Fibroblast of skin of right biceps (primary cell): ENCODE data around the gene ITGAD.
A peak's percentile ranks its signal among the peaks of the same experiment; 100 is the strongest.

ENCODE experiments used
- DNase-seq: peaks from one replicate; pipeline ENCODE4 v3.0.0-alpha.2; 2013

The ITGAD gene

DNA sequence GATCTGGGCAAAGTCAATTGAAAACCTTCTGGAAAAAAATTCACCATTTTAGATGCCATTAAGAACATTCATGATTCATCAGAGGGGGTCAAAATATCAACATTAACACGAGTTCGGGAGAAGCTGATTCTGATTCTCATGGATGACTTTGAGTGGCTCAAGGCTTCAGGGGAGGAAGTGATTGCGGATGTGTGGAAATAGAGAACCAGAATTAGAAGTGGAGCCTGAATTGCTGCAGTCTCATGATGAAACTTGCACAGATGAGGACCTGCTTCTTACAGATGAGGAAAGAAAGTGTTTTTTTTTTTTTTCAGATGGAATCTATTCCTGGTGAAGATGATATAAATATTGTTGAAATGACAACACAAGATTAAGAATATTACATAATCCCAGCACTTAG is 25.3 kb upstream of the ITGAD start:
- DNase-seq = no peak

DNA sequence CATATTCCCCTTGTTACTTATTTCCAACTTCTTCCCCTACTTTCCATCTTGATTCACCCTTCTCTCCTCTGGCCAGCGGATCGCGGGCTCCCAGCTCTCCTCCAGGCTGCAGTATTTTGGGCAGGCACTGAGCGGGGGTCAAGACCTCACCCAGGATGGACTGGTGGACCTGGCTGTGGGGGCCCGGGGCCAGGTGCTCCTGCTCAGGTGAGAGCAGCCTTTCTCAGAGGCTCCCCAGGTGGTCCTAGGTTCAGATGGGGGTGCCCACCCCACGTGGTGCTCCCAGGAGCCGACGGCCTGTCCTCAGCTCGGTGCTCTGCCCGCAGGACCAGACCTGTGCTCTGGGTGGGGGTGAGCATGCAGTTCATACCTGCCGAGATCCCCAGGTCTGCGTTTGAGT is 22.1 kb upstream of the ITGAD start:
- no peak for DNase-seq

DNA sequence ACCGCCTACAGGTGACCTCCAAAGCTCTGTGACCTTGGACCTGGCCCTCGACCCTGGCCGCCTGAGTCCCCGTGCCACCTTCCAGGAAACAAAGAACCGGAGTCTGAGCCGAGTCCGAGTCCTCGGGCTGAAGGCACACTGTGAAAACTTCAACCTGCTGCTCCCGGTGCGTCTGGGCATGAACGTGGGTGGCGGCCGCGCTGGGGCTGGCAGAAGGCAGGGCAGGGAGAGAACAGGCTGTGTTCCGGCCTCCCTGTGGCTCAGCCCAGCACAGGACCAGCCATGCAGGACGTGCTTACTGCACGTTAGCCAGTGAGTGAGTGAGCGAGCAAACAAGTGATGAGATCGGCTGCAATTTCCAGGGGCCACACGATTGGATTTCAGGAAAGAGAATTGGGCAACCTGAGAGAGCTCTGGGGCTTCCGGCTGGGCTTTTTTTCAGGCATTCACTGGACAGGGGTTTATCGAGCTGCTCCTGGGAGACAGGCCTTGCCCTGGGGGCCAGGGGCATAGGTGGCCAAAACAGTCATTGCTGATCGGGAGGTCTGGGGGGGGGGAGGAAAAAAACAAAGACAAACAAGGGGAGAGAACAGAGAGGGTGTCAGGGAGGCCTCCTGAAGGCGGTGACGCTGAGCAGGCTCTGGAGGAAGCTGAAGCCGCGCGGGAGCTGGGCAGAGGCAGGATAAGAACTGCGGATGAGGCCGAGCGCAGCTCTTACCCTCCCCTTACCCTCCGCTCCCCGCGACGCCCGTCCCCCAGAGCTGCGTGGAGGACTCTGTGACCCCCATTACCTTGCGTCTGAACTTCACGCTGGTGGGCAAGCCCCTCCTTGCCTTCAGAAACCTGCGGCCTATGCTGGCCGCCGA is 21.3 kb upstream of the ITGAD start:
- DNase-seq = no peak

DNA sequence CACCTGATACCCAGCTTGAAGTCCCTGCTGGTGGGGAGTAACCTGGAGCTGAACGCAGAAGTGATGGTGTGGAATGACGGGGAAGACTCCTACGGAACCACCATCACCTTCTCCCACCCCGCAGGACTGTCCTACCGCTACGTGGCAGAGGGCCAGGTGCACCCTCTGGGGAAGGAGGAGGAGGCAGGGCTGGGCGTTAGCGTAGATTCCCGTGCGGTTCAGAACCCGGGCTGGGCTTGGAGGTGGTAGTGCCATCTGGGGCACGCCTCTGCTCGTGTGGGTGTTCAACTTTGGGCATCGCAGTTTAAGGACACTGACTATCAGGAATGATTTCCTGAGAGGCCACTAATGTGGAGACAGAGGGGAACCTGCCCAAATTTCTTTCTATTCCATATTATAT is 19.9 kb upstream of the ITGAD start:
- no peak for DNase-seq

DNA sequence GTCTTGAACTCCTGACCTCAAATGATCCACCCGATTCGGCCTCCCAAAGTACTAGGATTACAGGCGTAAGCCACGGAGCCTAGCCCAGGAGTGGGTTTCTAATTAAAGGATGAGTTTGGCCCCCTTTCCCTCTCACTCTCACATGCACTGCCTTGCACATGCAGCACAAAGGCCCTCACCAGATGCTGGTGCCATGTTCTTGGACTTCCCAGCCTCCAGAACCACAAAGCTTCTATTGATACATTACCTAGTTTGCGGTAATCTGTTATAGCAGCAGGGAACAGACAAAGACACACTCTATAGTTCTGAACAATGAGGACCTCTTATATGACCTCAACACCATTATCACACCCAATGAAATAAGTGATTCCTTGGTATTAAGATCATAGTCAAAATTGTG is 17.9 kb upstream of the ITGAD start:
- DNase-seq = no peak

DNA sequence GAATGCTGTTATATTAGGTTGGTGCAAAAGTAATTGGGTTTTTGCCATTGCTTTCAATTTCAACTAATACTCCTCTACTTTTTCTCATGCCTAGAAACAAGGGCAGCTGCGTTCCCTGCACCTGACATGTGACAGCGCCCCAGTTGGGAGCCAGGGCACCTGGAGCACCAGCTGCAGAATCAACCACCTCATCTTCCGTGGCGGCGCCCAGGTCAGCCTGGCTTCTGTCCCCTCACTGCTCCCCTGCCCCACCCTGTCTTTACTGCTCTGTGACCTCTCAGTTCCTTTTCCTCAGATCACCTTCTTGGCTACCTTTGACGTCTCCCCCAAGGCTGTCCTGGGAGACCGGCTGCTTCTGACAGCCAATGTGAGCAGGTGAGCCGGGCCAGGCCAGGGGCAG is 16.4 kb upstream of the ITGAD start:
- DNase-seq = no peak

DNA sequence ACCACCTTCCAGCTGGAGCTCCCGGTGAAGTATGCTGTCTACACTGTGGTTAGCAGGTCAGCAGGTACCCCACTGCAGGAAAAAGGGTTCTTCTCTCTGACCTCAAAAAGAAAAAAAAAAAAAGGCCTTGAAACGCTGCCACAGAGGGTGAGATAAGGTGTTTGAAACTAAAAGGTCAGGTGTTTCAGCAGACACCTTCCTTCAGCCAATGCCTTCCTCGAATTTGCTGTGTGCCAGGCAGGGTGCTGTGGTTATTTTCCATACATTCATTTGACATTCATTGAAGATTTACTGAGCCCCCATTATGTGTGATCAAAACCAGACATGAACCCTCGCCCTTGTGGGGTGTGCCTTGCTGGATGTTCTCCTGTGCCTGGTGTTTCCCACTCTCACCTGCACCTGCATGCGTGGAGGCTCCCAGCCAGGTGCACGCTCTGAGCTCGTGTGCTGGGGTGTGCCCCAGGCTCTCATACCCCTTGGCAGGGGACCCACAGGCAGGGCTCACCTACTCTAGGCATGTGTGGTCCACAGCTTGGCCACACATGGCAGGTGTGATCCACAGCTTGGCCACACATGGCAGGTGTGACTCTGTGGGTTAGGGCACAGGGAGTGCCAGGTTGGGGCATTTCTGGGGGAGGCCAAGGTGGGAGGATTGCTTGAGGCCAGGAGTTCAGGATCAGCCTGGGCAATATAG is 15.8 kb upstream of the ITGAD start:
- no peak for DNase-seq

DNA sequence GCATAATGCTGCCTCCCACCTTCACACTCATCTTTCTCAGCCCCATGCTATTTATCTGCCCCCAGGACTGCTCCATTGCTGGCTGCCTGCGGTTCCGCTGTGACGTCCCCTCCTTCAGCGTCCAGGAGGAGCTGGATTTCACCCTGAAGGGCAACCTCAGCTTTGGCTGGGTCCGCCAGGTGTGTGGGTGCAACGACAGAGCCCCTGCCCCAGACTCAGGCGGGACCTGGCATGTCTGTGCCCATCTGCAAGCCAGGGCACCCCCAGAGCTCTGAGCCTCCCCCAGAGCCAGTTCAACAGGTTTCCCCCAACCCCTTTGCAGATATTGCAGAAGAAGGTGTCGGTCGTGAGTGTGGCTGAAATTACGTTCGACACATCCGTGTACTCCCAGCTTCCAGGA is 12.9 kb upstream of the ITGAD start:
- no peak for DNase-seq

DNA sequence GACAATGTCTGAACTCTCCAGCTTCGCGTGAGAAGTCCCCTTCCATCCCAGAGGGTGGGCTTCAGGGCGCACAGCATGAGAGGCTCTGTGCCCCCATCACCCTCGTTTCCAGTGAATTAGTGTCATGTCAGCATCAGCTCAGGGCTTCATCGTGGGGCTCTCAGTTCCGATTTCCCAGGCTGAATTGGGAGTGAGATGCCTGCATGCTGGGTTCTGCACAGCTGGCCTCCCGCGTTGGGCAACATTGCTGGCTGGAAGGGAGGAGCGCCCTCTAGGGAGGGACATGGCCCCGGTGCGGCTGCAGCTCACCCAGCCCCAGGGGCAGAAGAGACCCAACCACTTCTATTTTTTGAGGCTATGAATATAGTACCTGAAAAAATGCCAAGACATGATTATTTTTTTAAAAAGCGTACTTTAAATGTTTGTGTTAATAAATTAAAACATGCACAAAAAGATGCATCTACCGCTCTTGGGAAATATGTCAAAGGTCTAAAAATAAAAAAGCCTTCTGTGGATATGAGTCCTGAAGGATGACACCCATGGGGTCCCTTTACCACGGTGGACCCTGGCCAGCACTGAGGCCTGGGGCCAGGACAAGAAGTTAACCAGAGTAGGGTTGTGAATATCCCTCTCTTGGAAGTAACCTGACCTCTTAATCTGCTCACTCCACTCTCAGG is 10.5 kb upstream of the ITGAD start:
- peak; percentile 6 for DNase-seq

DNA sequence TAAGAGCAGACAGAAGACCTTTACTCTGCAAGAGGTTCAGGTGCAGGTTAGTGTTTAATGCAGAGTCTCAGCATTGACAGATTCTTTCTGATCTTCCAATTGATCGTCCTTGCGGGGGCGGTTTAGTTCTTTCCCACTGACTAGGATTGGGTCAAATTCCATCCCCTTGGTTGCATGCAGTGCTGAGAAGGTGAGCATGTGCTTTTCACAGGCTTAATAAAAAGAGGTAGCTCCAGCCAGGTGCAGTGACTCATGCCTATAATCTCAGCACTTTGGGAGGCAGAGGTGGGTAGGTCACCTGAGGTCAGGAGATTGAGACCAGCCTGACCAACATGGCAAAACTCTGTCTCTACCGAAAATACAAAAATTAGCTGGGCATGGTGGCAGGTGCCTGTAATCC is 7.5 kb upstream of the ITGAD start:
- DNase-seq = no peak

DNA sequence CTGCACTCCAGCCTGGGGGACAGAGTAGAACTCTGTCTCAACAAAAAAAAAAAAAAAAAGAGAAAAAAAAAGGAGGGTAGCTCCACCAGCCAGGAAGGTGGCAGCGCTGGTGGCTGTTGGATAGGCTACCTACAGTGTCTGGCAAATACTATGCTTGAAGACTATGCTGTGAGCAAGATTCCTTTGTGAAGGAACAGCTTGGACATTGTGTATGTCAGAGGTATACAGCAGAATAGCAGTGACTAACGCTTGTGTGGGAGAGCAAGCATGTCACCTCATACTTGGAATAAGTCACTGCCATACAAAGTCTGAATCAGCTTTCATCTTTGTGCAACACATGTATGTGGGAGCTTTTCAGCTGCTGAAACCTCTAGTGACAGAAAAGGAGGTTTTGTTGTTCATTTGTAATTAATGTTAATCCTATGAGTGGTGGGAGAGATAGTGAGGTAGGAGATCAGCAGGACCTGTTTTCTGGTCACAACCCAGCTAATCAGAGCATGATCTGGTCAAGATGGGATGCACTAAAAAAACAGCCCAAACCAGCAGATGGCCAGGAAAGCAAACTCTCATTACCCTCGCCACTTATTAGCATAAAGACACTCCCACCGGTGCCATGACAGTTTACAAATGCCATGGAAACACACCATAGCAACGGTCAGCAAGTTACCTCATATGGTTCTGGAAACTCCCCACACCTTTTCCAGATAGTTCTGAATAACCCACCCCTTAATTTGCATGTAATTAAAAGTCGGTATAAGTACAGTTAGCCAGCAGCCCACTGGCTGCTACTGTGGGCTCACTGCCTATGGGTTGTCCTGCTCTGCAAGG is 6.8 kb upstream of the ITGAD start:
- DNase-seq = peak; percentile 6

DNA sequence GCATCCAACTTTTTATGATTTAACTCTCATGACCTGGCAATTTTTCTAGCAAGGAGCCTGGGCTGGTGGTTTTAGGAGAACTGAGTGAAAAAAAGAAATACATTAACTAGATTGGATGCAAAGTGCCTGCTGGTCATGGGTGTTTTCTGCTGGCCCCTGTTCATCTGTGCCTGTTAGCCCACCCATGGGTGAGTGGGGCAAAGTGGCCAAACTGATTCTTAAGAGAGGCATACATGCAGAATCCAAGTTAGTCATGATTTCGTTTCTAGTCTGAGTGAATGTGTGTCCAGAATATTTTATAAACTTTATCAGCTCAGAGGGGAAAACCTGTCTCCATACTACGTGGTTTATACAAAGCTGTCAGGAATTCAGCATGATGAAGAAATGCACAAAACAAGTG is 4.6 kb upstream of the ITGAD start:
- no peak for DNase-seq

DNA sequence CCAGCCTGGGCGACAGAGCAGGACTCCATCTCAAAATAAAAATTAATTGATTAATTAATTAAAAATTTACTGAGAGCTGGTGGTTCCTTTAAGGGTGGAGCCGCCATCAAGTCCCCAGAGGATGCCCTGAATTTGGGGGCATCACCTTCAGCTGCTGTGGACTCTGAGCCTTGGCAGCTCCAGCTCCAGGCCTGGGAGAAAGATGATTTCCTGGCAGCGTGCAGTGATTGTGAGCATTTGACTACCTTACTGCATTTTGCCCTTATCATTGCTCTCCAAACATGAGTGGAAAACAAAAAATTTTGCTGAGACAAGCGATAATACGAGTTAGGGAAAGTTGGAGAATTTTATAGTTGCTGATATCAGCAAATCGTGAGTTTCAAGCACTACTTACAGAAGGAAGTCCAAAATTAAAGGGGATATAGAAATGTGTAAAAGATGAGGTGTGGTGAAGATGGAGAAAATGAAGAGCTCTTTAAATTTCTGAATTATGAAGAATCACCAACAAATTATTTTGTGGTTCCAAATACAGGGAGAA is 2.6 kb upstream of the ITGAD start:
- DNase-seq = no peak

DNA sequence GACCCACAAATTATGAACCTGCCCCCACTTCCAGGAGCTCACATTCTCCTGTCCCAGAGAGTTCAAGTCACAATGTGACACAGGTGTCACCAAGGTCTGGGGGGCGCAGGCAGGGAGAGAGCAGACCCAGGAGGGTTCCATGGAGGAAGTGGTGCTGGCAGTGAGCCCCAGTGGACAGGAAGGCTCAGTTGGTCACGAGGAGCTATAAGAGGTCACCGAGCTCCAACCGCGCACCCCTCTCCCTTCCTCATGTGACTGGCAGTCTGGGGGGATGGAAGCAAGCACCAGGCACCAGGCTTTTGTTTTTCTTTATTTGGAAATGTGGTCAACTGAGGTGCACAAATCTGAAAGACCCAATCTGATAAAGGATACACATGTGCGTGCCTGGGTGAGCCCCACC is 2.5 kb downstream of the ITGAD start:
- DNase-seq = no peak

DNA sequence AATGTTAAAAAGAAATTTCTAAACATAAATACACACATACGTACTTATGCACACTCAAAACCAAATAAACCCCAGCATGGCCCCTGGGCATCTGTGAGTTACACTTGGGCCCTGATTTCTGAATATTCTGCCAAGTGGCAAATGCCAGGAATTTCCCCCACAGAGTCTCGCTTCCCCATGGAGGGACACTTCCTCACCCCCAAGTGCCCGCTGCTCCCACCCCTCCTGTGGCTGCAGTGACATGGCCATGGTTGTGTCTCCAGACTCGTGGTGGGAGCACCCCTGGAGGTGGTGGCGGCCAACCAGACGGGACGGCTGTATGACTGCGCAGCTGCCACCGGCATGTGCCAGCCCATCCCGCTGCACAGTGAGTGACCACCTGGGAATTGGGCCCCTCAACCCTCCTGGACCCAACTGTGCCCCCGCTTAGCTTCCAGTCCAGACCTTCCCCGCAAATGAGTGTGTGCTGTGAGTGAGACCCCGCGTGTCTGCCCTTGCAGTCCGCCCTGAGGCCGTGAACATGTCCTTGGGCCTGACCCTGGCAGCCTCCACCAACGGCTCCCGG is 4.0 kb downstream of the ITGAD start:
- no peak for DNase-seq

DNA sequence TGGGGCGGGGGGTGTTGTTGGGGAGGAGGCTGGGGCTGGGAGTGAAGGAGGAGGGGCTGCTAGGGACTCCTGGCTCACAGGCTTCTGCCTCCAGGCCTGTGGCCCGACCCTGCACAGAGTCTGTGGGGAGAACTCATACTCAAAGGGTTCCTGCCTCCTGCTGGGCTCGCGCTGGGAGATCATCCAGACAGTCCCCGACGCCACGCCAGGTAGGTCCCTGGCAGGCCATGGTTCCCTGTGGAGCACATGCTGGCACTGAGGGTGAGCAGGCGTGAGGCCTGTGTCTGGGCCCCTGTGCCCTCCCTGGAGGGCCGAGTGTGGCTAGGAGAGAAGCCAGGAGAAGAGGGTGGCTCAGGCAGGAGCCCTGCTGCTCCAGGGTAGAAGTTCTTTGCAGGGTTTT is 4.6 kb downstream of the ITGAD start:
- DNase-seq = no peak

DNA sequence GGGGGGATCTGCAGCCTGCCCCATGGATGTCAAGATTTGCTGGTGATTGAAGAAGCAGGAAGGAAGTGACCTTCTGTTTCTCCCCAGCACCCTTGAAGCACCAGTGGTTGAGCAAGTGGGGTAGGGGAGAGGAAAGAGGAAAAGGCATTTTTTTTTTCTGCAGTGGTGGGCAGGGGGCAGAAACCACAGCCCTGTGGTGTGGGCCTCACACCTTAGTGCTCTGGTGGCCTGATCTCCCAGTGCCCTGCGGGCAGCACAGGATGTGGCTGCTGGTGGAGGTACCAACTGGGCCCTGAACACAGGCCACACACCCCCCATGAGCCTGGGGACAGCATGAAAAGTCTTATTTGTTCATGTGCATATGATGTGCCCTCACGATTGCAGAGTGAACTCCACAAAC is 7.1 kb downstream of the ITGAD start:
- DNase-seq = no peak

DNA sequence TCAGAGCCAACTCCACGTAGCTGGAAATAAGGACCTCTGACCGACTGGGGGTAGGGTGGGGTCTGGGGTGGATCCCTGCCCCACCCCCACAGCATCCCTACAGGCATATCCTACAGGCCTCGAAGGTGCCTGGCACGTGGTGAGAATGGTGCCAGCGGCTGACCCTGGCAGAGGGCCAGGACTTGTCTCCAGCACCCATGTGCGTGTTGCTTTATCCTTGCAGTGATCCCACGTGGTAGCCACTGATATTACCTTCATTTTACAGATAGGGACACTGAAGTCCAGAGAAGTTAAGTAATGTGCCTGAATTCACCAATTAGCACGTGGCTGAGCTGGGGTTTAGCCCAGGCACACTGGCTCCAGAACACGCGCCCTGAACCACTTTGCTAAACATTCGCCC is 8.3 kb downstream of the ITGAD start:
- no peak for DNase-seq

DNA sequence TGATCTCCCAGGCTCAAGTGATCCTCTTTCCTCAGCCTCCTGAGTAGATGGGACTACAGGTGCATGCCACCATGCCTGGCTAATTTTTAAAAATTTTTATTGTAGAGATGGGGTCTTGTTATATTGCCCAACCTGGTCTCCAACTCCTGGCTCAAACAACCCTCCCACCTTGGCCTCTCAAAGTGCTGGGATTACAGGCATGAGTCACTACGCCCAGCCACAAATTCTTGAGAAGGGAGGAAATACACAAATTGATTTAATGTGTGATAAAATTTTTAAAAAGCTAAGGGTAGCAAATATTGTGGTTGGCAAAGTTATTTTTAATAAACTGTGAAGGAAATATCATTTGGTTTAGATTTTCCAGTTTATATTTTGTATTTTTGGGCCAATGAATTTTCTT is 9.6 kb downstream of the ITGAD start:
- peak; percentile 20 for DNase-seq

DNA sequence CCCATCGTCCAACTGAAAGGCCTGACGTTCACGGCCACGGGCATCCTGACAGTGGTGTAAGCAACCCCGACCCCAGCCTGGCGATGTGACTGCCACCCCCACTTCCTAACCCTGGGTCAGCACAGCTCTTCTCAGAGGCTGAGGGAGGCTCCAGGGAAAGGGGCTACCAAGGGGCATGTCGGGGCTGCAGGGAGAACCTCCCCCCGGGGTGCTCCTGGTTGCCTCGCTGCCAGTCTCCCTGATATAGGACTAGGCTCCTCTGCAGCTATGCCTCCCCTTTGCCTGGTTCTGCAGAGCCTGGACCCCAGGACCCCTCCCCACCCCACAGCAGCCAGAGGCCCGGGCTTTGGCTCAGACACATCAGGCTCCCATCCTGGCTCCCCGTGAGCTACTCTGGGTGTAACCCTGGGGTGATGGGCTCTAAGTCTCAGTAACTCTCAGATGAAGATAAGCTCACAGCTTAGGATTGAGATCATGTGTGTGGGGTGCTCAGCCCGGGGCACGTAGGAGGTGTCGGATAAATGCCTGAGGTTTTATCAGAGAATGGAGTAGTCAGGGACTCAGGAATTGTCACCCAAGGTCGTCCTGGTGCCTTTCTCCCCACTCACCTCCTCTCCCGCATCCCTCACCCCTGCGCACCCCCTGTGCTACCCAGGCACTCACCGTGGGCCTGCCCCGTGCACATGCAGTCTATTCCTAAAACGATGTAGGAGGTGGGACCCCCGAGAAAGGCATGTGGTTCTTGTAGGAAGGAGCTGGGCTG is 10.6 kb downstream of the ITGAD start:
- no peak for DNase-seq

DNA sequence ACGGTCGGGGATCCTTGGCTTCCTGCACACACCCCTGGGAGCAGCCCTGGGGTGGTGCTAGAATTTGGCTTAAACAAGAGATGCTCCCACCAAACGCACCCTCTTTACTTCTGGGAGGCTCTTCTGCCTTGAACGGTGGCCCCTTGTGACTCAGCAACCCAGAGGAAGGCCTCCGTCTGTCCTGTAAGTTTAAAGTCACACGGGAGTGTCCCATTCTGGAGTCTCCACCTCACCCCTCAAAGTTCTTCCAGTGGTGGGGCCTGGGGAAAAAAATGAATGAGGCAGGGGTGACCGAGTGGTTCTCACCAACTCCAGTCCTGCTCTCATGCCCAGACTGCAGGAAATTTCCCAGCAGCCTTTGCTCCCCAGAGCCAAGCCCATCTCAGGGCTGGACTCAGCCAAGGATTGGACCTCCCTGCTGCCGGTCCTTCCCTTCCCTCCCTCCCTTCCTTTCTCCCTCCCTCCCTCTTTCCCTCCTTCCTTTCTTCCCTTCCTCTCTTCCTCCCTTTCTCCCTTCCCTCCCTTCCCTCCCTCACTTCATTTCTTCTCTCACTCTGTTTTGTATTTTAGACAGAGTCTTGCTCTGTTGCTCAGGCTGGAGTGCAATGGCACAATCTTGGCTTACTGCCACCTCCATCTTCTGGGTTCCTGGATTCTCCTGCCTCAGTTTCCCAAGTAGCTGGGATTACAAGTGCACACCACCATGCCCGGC is 11.4 kb downstream of the ITGAD start:
- DNase-seq = peak; percentile 5
